ENCODE data around the gene TFIP11. TPM values are rescaled to one million over a fixed set of nuclear protein-coding genes. Genes with fewer than 3 reads are reported as not detected.
A peak's percentile ranks its signal among the peaks of the same experiment; 100 is the strongest.

The TFIP11 gene
- total RNA-seq, 1 donor from 2014 or later: 26.2 TPM

GRCh38 chr22:26553056-26553752 is 40.9 kb upstream of the TFIP11 start:
- Histone ChIP-seq H3F3A (ENCODE audit: low read depth) (peaks cover 22% of the 10 kb centered on the region), H3K4me1 (peaks cover 11% of the 10 kb centered on the region), H3K9me3 (ENCODE audit: low read depth) (no peaks in the 10 kb centered on the region), H3K4me2 (no peak overlapping the region), H3K36me3 (no peaks in the 10 kb centered on the region), H3K27me3 (no peaks in the 10 kb centered on the region), H3K9ac (no peak overlapping the region), H3K4me3 (no peak overlapping the region), H3K79me2 (ENCODE audit: low read depth) (peaks cover 38% of the 10 kb centered on the region), H2AFZ (replicated peaks) (no peak overlapping the region), H4K20me1 (ENCODE audit: low read depth) (peaks cover 23% of the 10 kb centered on the region), H3K27ac (no peak overlapping the region)
- H3K4me3 Mint-ChIP-seq: no peak overlapping the region
- H3K36me3 Mint-ChIP-seq: no peaks in the 10 kb centered on the region
- no peak for DNase-seq (ENCODE audit: low spot score)
- peaks cover 48% of the 10 kb centered on the region for H3K4me1 Mint-ChIP-seq
- peaks cover 7% of the 10 kb centered on the region for H3K27me3 Mint-ChIP-seq (ENCODE audit: insufficient read depth, low read depth)
- no peaks in the 10 kb centered on the region for H3K9me3 Mint-ChIP-seq
- peak overlapping the region; percentile 38 for H3K27ac Mint-ChIP-seq
- TF ChIP-seq EZH2phosphoT487 (IDR thresholded peaks at IDR 0.05): no peak
- no peak for TF ChIP-seq EZH2 (IDR thresholded peaks at IDR 0.05)
- no peak for TF ChIP-seq CTCF (IDR thresholded peaks at IDR 0.05)

DNA sequence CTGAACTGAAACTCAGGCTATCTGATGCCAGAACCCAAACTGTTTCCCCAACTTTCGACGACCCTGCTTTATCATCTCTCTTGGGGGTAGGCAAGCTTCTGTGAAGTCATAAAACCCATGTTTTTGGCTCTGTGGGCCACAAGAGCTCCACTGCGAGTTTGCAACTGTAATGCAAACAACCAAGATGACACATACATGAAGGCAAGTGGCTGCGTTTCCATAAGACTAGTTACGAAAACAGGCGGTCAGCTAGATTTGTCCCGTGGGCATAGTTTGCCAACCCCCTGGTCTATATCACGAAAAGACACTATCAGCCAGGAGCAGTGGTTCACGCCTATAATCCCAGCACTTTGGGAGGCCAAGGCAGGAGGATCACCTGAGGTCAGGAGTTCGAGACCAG is 40.2 kb upstream of the TFIP11 start:
- no peak overlapping the region for H3K9ac ChIP-seq
- H3K9me3 Mint-ChIP-seq: no peaks in the 10 kb centered on the region
- H3K36me3 Mint-ChIP-seq: no peaks in the 10 kb centered on the region
- H3K79me2 ChIP-seq (ENCODE audit: low read depth): peaks cover 41% of the 10 kb centered on the region
- H4K20me1 ChIP-seq (ENCODE audit: low read depth): peaks cover 23% of the 10 kb centered on the region
- H3F3A ChIP-seq (ENCODE audit: low read depth): peaks cover 22% of the 10 kb centered on the region
- H3K36me3 ChIP-seq: no peaks in the 10 kb centered on the region
- no peak overlapping the region for H2AFZ ChIP-seq (replicated peaks)
- DNase-seq (ENCODE audit: low spot score): no peak
- no peak overlapping the region for H3K4me2 ChIP-seq
- H3K27me3 Mint-ChIP-seq (ENCODE audit: insufficient read depth, low read depth): peaks cover 5% of the 10 kb centered on the region
- H3K4me1 Mint-ChIP-seq: peaks cover 45% of the 10 kb centered on the region
- H3K27ac ChIP-seq: no peak overlapping the region
- no peak overlapping the region for H3K4me3 ChIP-seq
- peaks cover 10% of the 10 kb centered on the region for H3K4me1 ChIP-seq
- no peaks in the 10 kb centered on the region for H3K27me3 ChIP-seq
- no peak overlapping the region for H3K4me3 Mint-ChIP-seq
- peak overlapping the region; percentile 78 for H3K27ac Mint-ChIP-seq
- TF ChIP-seq EZH2phosphoT487 (IDR thresholded peaks at IDR 0.05) (no peak), EZH2 (IDR thresholded peaks at IDR 0.05) (no peak), CTCF (IDR thresholded peaks at IDR 0.05) (no peak)
- no peaks in the 10 kb centered on the region for H3K9me3 ChIP-seq (ENCODE audit: low read depth)

- Mint-ChIP-seq H3K36me3 (no peaks in the 10 kb centered on the region), H3K4me1 (peaks cover 42% of the 10 kb centered on the region), H3K9me3 (no peaks in the 10 kb centered on the region), H3K27me3 (ENCODE audit: insufficient read depth, low read depth) (peaks cover 5% of the 10 kb centered on the region), H3K4me3 (no peak overlapping the region), H3K27ac (no peak overlapping the region)
- H3K36me3 ChIP-seq: no peaks in the 10 kb centered on the region
- peaks cover 10% of the 10 kb centered on the region for H3K4me1 ChIP-seq
- H3K4me2 ChIP-seq: no peak overlapping the region
- H2AFZ ChIP-seq (replicated peaks): no peak overlapping the region
- H4K20me1 ChIP-seq (ENCODE audit: low read depth): peaks cover 18% of the 10 kb centered on the region
- no peak for DNase-seq (ENCODE audit: low spot score)
- H3K9ac ChIP-seq: no peak overlapping the region
- H3K27me3 ChIP-seq: no peaks in the 10 kb centered on the region
- H3F3A ChIP-seq (ENCODE audit: low read depth): peaks cover 22% of the 10 kb centered on the region
- peaks cover 37% of the 10 kb centered on the region for H3K79me2 ChIP-seq (ENCODE audit: low read depth)
- no peak overlapping the region for H3K4me3 ChIP-seq
- TF ChIP-seq EZH2 (IDR thresholded peaks at IDR 0.05) (no peak), EZH2phosphoT487 (IDR thresholded peaks at IDR 0.05) (no peak), CTCF (IDR thresholded peaks at IDR 0.05) (no peak)
- peak overlapping the region; percentile 55 for H3K27ac ChIP-seq
- H3K9me3 ChIP-seq (ENCODE audit: low read depth): no peaks in the 10 kb centered on the region
These were observed 39.3 kb upstream of the TFIP11 start for GRCh38 chr22:26551568-26551967.
